Immature natural killer cell (primary cell): ENCODE measurements around the gene MAML3. TPM values are rescaled to one million over a fixed set of nuclear protein-coding genes. Genes with fewer than 3 reads are reported as not detected.
"Not testable (repeated sequence)": the region's sequence is repeated elsewhere in the genome, so short reads cannot be mapped to it uniquely, and the experiment has no call there.

ENCODE experiments used
- DNase-seq, 3 donors: peaks; one replicate each; pipeline ENCODE4 v3.0.0; 2022; ENCODE audit warnings: mixed read lengths in 1 of 3
- H3K27ac Mint-ChIP-seq, 6 donors: one replicate each; pipeline ENCODE4 v1.8.0; 2020; ENCODE audit warnings: mixed read lengths in 6 of 6, mild to moderate bottlenecking in 5 of 6, inconsistent platforms in 4 of 6, moderate library complexity in 3 of 6
- H3K27me3 Mint-ChIP-seq, 3 donors: one replicate each; pipeline ENCODE4 v1.8.0; 2020 to 2021; ENCODE audit warnings: low read depth in 3 of 3, mild to moderate bottlenecking in 3 of 3, mixed read lengths in 3 of 3, moderate library complexity in 3 of 3, inconsistent platforms in 1 of 3
- H3K36me3 Mint-ChIP-seq, 3 donors: one replicate each; pipeline ENCODE4 v1.8.0; 2020; ENCODE audit warnings: mixed read lengths in 3 of 3, inconsistent platforms in 2 of 3, mild to moderate bottlenecking in 2 of 3
- H3K4me1 Mint-ChIP-seq, 2 donors: one replicate each; pipeline ENCODE4 v1.8.0; 2020; ENCODE audit warnings: inconsistent platforms in 2 of 2, mild to moderate bottlenecking in 2 of 2, mixed read lengths in 2 of 2, moderate library complexity in 1 of 2
- H3K4me3 Mint-ChIP-seq, 5 donors: one replicate each; pipeline ENCODE4 v1.8.0; 2020; ENCODE audit warnings: mild to moderate bottlenecking in 5 of 5, mixed read lengths in 5 of 5, inconsistent platforms in 3 of 5, moderate library complexity in 3 of 5
- H3K9me3 Mint-ChIP-seq, 6 donors: one replicate each; pipeline ENCODE4 v1.8.0; 2020; ENCODE audit warnings: mild to moderate bottlenecking in 6 of 6, mixed read lengths in 6 of 6, inconsistent platforms in 4 of 6, moderate library complexity in 3 of 6
- polyA plus RNA-seq, 3 donors: library from polyadenylated mRNA; unstranded; fragments of 300-500 nt; fragmentation: Illumina TruSeq; gene quantifications; one replicate each; pipeline ENCODE4 v1.2.3, GENCODE V29; 2021

The MAML3 gene
- polyA plus RNA-seq, 3 donors from 2014 or later = 0.41 to 1.2 TPM; not detected in 1

GRCh38 chr4:139698167-139698925, 455.6 kb downstream of the MAML3 start:
- H3K9me3 Mint-ChIP-seq, H3K27ac Mint-ChIP-seq, DNase-seq, H3K27me3 Mint-ChIP-seq, H3K4me3 Mint-ChIP-seq, H3K4me1 Mint-ChIP-seq: not testable (repeated sequence)
- peaks cover 7 to 45% (median 40%) of the 10 kb centered on the region in 3 donors for H3K36me3 Mint-ChIP-seq

GRCh38 chr4:139696491-139696890, 457.5 kb downstream of the MAML3 start:
- no peaks in the 10 kb centered on the region for H3K9me3 Mint-ChIP-seq
- peaks cover 6 to 38% (median 36%) of the 10 kb centered on the region in 3 donors for H3K36me3 Mint-ChIP-seq
- no peaks in the 10 kb centered on the region for H3K27me3 Mint-ChIP-seq
- no peak for DNase-seq
- H3K4me1 Mint-ChIP-seq = peaks cover 6 to 7% of the 10 kb centered on the region in 2 donors
- H3K27ac Mint-ChIP-seq = no peak overlapping the region
- H3K4me3 Mint-ChIP-seq = no peak overlapping the region

- Mint-ChIP-seq H3K4me3 (no peak overlapping the region), H3K36me3 (peaks cover 3 to 37% (median 32%) of the 10 kb centered on the region in 3 donors)
- no peak for DNase-seq
Observed at GRCh38 chr4:139694522-139695107, 459.4 kb downstream of the MAML3 start.

GRCh38 chr4:139692309-139693012, 461.5 kb downstream of the MAML3 start:
- Mint-ChIP-seq H3K27ac (no peak overlapping the region), H3K4me3 (no peak overlapping the region), H3K36me3 (peaks cover 6 to 37% (median 30%) of the 10 kb centered on the region in 3 donors), H3K27me3 (no peaks in the 10 kb centered on the region), H3K9me3 (no peaks in the 10 kb centered on the region), H3K4me1 (no peaks in the 10 kb centered on the region)
- DNase-seq = no peak

More at GRCh38 chr4:139694522-139695107, 459.4 kb downstream of the MAML3 start:
- Mint-ChIP-seq H3K27me3 (no peaks in the 10 kb centered on the region), H3K27ac (no peak overlapping the region), H3K4me1 (peaks cover 6 to 7% of the 10 kb centered on the region in 2 donors), H3K9me3 (no peaks in the 10 kb centered on the region)

- no peak overlapping the region for H3K4me3 Mint-ChIP-seq
- peaks cover under 1 to 2% of the 10 kb centered on the region in 2 donors for H3K4me1 Mint-ChIP-seq
- H3K36me3 Mint-ChIP-seq = peaks cover 11 to 28% (median 21%) of the 10 kb centered on the region in 3 donors
- no peak for DNase-seq
- H3K9me3 Mint-ChIP-seq = no peaks in the 10 kb centered on the region
- H3K27me3 Mint-ChIP-seq = no peaks in the 10 kb centered on the region
- H3K27ac Mint-ChIP-seq = no peak overlapping the region
Observed at GRCh38 chr4:139690419-139690818, 463.6 kb downstream of the MAML3 start.

- DNase-seq = no peak
- Mint-ChIP-seq H3K36me3 (peaks cover 17 to 30% (median 21%) of the 10 kb centered on the region in 3 donors), H3K27ac (no peak overlapping the region), H3K4me3 (no peak overlapping the region), H3K9me3 (no peaks in the 10 kb centered on the region), H3K4me1 (peaks cover 6 to 9% of the 10 kb centered on the region in 2 donors), H3K27me3 (no peaks in the 10 kb centered on the region)
Observed at GRCh38 chr4:139689093-139689722, 464.8 kb downstream of the MAML3 start.

- no peaks in the 10 kb centered on the region for H3K9me3 Mint-ChIP-seq
- H3K27ac Mint-ChIP-seq = no peak overlapping the region
- H3K27me3 Mint-ChIP-seq = peaks cover 0 to 2% (median 0%) of the 10 kb centered on the region in 3 donors
- DNase-seq = no peak
- H3K4me3 Mint-ChIP-seq = no peak overlapping the region
- peaks cover 28 to 45% (median 29%) of the 10 kb centered on the region in 3 donors for H3K36me3 Mint-ChIP-seq
- H3K4me1 Mint-ChIP-seq = peaks cover 15% of the 10 kb centered on the region in 2 donors
Observed at GRCh38 chr4:139686988-139687387, 467.0 kb downstream of the MAML3 start.

- Mint-ChIP-seq H3K4me3 (no peak overlapping the region), H3K27me3 (peaks cover 0 to 2% (median 0%) of the 10 kb centered on the region in 3 donors), H3K27ac (no peak overlapping the region), H3K9me3 (no peaks in the 10 kb centered on the region), H3K4me1 (peaks cover 15% of the 10 kb centered on the region in 2 donors), H3K36me3 (peaks cover 29 to 44% (median 32%) of the 10 kb centered on the region in 3 donors)
- DNase-seq = no peak
Observed at GRCh38 chr4:139686130-139686529, 467.9 kb downstream of the MAML3 start.

- Mint-ChIP-seq H3K4me3 (no peak overlapping the region), H3K36me3 (peaks cover 36 to 54% (median 37%) of the 10 kb centered on the region in 3 donors), H3K9me3 (no peaks in the 10 kb centered on the region), H3K27me3 (peaks cover 0 to 2% (median 0%) of the 10 kb centered on the region in 3 donors), H3K4me1 (peaks cover 15% of the 10 kb centered on the region in 2 donors), H3K27ac (peak overlapping the region in 1 of 6 donors; percentile 44)
- no peak for DNase-seq
Observed at GRCh38 chr4:139685180-139685579, 468.8 kb downstream of the MAML3 start.

- Mint-ChIP-seq H3K9me3 (no peaks in the 10 kb centered on the region), H3K27me3 (peaks cover 0 to 2% (median 0%) of the 10 kb centered on the region in 3 donors), H3K27ac (no peak overlapping the region), H3K36me3 (peaks cover 38 to 60% (median 42%) of the 10 kb centered on the region in 3 donors), H3K4me3 (no peak overlapping the region), H3K4me1 (peaks cover 15% of the 10 kb centered on the region in 2 donors)
- no peak for DNase-seq
Observed at GRCh38 chr4:139684351-139684750, 469.6 kb downstream of the MAML3 start.

- Mint-ChIP-seq H3K4me1 (peaks cover 15% of the 10 kb centered on the region in 2 donors), H3K4me3 (no peak overlapping the region), H3K27ac (no peak overlapping the region), H3K27me3 (peaks cover 0 to 2% (median 0%) of the 10 kb centered on the region in 3 donors), H3K9me3 (no peaks in the 10 kb centered on the region), H3K36me3 (peaks cover 41 to 73% (median 55%) of the 10 kb centered on the region in 3 donors)
- DNase-seq = no peak
Observed at GRCh38 chr4:139682741-139683151, 471.2 kb downstream of the MAML3 start.

GRCh38 chr4:139682309-139682708, 471.7 kb downstream of the MAML3 start:
- Mint-ChIP-seq H3K27ac (peak overlapping the region in 1 of 6 donors; percentile 11), H3K9me3 (no peaks in the 10 kb centered on the region), H3K36me3 (peaks cover 38 to 70% (median 55%) of the 10 kb centered on the region in 3 donors), H3K4me1 (peaks cover 15% of the 10 kb centered on the region in 2 donors), H3K4me3 (no peak overlapping the region), H3K27me3 (peaks cover 0 to 2% (median 0%) of the 10 kb centered on the region in 3 donors)
- no peak for DNase-seq

- Mint-ChIP-seq H3K4me1 (peaks cover 0 to 2% of the 10 kb centered on the region in 2 donors), H3K27ac (no peak overlapping the region), H3K9me3 (no peaks in the 10 kb centered on the region), H3K36me3 (peaks cover 16 to 39% (median 33%) of the 10 kb centered on the region in 3 donors), H3K4me3 (no peak overlapping the region), H3K27me3 (no peaks in the 10 kb centered on the region)
- DNase-seq = no peak
Observed at GRCh38 chr4:139676913-139677585, 476.9 kb downstream of the MAML3 start.
